HEK293 (cell line): Measurements from ENCODE around the gene LRRC72.

Experiments used
- CTCF ChIA-PET: fragments of 350-600 bp; formaldehyde crosslinking; extraction: SDS; loops from one replicate; lab custom pipeline; 2021; ENCODE audit warnings: antibody characterized with exemption; lab: Yijun Ruan, JAX
- POLR2A ChIA-PET: fragments of 300-600 bp; formaldehyde crosslinking; extraction: SDS; loops from one replicate; lab custom pipeline; 2020; ENCODE audit warnings: antibody characterized with exemption, inconsistent platforms; lab: Yijun Ruan, JAX
- H3K27ac ChIP-seq: fragments of 200-500 bp; sonication (Bioruptor generic); 2 replicates; pipeline ENCODE4 v1.5.1; 2014; ENCODE audit warnings: low read depth, low read length, control low read depth, inconsistent platforms; ENCODE audit errors: extremely low read depth
- H3K36me3 ChIP-seq, 2 experiments: fragments of 200-500 bp in 1 of 2; sonication (Bioruptor generic) in 1 of 2; 1 replicate in 1 of 2; 2 replicates in 1 of 2; pipeline ENCODE4 v1.5.1; 2014 to 2017; ENCODE audit warnings: inconsistent platforms in 2 of 2, low read length in 2 of 2; ENCODE audit not compliant: control insufficient read depth in 2 of 2, insufficient read depth in 1 of 2
- H3K4me1 ChIP-seq: fragments of 200-500 bp; sonication (Bioruptor generic); 2 replicates; pipeline ENCODE4 v1.5.1; 2014; ENCODE audit warnings: mild to moderate bottlenecking, low read length, inconsistent platforms; ENCODE audit not compliant: control insufficient read depth, insufficient read depth
- H3K4me3 ChIP-seq: 2 replicates; pipeline ENCODE4 v1.5.1; 2011; ENCODE audit warnings: low read depth, mild to moderate bottlenecking, control low read depth, low read length, moderate library complexity
- H3K9me3 ChIP-seq: fragments of 200-500 bp; sonication (Bioruptor generic); 2 replicates; pipeline ENCODE4 v1.5.1; 2014; ENCODE audit warnings: low read depth, low read length, inconsistent platforms; ENCODE audit not compliant: control insufficient read depth, insufficient read depth
- GLIS1 ChIP-seq: fragments of 450-650 bp; formaldehyde crosslinking; IDR thresholded peaks from 2 replicates; pipeline ENCODE4 v1.5.1; 2016; ENCODE audit warnings: missing biosample characterization, missing genetic modification characterization
- PRDM1 ChIP-seq: fragments of 450-650 bp; formaldehyde crosslinking; IDR thresholded peaks from 2 replicates; pipeline ENCODE4; 2016; ENCODE audit warnings: missing biosample characterization, missing genetic modification characterization
- TCF7L2 ChIP-seq: IDR thresholded peaks from 2 replicates; pipeline ENCODE4 v1.6.1; 2011; ENCODE audit warnings: low read depth, mild to moderate bottlenecking, inconsistent platforms, low read length, moderate library complexity, borderline replicate concordance
- ZNF112 ChIP-seq: fragments of 450-650 bp; formaldehyde crosslinking; IDR thresholded peaks from 2 replicates; pipeline ENCODE4 v1.5.0; 2017; ENCODE audit warnings: missing biosample characterization, missing genetic modification characterization
- ZNF146 ChIP-seq: fragments of 450-650 bp; formaldehyde crosslinking; IDR thresholded peaks from 2 replicates; pipeline ENCODE4 v1.5.1; 2016; ENCODE audit warnings: missing biosample characterization, missing genetic modification characterization
- ZNF292 ChIP-seq: fragments of 450-650 bp; formaldehyde crosslinking; IDR thresholded peaks from 2 replicates; pipeline ENCODE4 v1.5.1; 2016; ENCODE audit warnings: low read depth, missing biosample characterization, missing genetic modification characterization, borderline replicate concordance
- ZNF558 ChIP-seq: fragments of 450-650 bp; formaldehyde crosslinking; IDR thresholded peaks from 2 replicates; pipeline ENCODE4 v1.5.1; 2016; ENCODE audit warnings: missing biosample characterization, missing genetic modification characterization
- ZNF596 ChIP-seq: fragments of 450-650 bp; IDR thresholded peaks from 2 replicates; pipeline ENCODE4 v1.5.0; 2018; ENCODE audit warnings: missing biosample characterization, mild to moderate bottlenecking, missing genetic modification characterization, moderate library complexity
- ZNF654 ChIP-seq: fragments of 450-650 bp; formaldehyde crosslinking; IDR thresholded peaks from 2 replicates; pipeline ENCODE4 v1.5.1; 2016; ENCODE audit warnings: low read depth, missing biosample characterization, missing genetic modification characterization
- ZNF670 ChIP-seq: fragments of 450-650 bp; formaldehyde crosslinking; IDR thresholded peaks from 2 replicates; pipeline ENCODE4 v1.5.1; 2016; ENCODE audit warnings: missing biosample characterization, missing genetic modification characterization, low read depth
- TF ChIP-seq, protein P1 (sequence below): fragments of 450-650 bp; formaldehyde crosslinking; IDR thresholded peaks from 2 replicates; pipeline ENCODE4 v1.5.1; 2016; ENCODE audit warnings: missing biosample characterization, missing genetic modification characterization
- TF ChIP-seq, protein P2 (sequence below): fragments of 450-650 bp; formaldehyde crosslinking; IDR thresholded peaks from 2 replicates; pipeline ENCODE4 v1.5.1; 2016; ENCODE audit warnings: missing biosample characterization, missing genetic modification characterization
- TF ChIP-seq, protein P3 (sequence below): fragments of 450-650 bp; formaldehyde crosslinking; IDR thresholded peaks from 2 replicates; pipeline ENCODE4 v1.5.1; 2016; ENCODE audit warnings: missing biosample characterization, missing genetic modification characterization, low read depth
- TF ChIP-seq, protein P4 (sequence below): fragments of 450-650 bp; formaldehyde crosslinking; IDR thresholded peaks from 2 replicates; pipeline ENCODE4; 2016; ENCODE audit warnings: missing biosample characterization, missing genetic modification characterization
- TF ChIP-seq, protein P5 (sequence below): fragments of 450-650 bp; formaldehyde crosslinking; IDR thresholded peaks from 2 replicates; pipeline ENCODE4 v1.5.1; 2016; ENCODE audit warnings: missing biosample characterization, missing genetic modification characterization
- TF ChIP-seq, protein P6 (sequence below): fragments of 450-650 bp; formaldehyde crosslinking; IDR thresholded peaks from 2 replicates; pipeline ENCODE4 v1.5.1; 2016; ENCODE audit warnings: missing biosample characterization, missing genetic modification characterization

LRRC72 gene

DNA sequence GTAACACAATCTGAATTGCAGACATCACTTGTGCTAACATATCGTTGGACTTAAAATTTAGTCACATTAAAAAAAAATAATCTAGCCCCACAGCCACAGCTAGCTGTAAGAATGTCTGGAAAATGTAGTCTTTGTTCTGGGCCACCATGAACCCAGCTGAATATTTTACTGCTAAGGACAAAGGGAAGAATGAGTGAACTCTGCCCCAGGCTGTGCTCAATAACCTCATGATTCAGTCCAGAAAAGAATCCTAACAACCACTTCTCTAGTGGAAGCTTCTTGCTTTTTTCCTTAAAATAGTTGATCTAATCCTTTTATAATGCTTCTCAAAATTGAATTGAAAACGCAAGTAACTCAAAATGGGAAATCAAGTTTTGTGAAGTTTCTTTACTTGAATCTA lies 35.5 kb upstream of the LRRC72 start:
- no peaks in the 10 kb centered on the region for H3K9me3 ChIP-seq
- ChIA-PET CTCF (no interaction called here), POLR2A (no interaction called here)
- H3K36me3 ChIP-seq = no peaks in the 10 kb centered on the region
- H3K4me1 ChIP-seq = no peaks in the 10 kb centered on the region
- no peak overlapping the region for H3K27ac ChIP-seq
- TF ChIP-seq ZNF558 (tag by site-specific recombination) (no peak), ZNF596 (tag by site-specific recombination) (no peak), GLIS1 (tag by site-specific recombination) (no peak), ZNF292 (tag by site-specific recombination) (no peak), ZNF146 (tag by site-specific recombination) (no peak), TCF7L2 (no peak), ZNF654 (tag by site-specific recombination) (no peak), ZNF670 (tag by site-specific recombination) (no peak), PRDM1 (tag by site-specific recombination) (no peak), ZNF112 (tag by site-specific recombination) (no peak)
- TF ChIP-seq, protein P1, sequence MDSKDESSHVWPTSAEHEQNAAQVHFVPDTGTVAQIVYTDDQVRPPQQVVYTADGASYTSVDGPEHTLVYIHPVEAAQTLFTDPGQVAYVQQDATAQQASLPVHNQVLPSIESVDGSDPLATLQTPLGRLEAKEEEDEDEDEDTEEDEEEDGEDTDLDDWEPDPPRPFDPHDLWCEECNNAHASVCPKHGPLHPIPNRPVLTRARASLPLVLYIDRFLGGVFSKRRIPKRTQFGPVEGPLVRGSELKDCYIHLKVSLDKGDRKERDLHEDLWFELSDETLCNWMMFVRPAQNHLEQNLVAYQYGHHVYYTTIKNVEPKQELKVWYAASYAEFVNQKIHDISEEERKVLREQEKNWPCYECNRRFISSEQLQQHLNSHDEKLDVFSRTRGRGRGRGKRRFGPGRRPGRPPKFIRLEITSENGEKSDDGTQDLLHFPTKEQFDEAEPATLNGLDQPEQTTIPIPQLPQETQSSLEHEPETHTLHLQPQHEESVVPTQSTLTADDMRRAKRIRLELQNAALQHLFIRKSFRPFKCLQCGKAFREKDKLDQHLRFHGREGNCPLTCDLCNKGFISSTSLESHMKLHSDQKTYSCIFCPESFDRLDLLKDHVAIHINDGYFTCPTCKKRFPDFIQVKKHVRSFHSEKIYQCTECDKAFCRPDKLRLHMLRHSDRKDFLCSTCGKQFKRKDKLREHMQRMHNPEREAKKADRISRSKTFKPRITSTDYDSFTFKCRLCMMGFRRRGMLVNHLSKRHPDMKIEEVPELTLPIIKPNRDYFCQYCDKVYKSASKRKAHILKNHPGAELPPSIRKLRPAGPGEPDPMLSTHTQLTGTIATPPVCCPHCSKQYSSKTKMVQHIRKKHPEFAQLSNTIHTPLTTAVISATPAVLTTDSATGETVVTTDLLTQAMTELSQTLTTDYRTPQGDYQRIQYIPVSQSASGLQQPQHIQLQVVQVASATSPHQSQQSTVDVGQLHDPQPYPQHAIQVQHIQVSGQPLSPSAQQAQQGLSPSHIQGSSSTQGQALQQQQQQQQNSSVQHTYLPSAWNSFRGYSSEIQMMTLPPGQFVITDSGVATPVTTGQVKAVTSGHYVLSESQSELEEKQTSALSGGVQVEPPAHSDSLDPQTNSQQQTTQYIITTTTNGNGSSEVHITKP (tag by site-specific recombination) = no peak
- TF ChIP-seq, protein P2, sequence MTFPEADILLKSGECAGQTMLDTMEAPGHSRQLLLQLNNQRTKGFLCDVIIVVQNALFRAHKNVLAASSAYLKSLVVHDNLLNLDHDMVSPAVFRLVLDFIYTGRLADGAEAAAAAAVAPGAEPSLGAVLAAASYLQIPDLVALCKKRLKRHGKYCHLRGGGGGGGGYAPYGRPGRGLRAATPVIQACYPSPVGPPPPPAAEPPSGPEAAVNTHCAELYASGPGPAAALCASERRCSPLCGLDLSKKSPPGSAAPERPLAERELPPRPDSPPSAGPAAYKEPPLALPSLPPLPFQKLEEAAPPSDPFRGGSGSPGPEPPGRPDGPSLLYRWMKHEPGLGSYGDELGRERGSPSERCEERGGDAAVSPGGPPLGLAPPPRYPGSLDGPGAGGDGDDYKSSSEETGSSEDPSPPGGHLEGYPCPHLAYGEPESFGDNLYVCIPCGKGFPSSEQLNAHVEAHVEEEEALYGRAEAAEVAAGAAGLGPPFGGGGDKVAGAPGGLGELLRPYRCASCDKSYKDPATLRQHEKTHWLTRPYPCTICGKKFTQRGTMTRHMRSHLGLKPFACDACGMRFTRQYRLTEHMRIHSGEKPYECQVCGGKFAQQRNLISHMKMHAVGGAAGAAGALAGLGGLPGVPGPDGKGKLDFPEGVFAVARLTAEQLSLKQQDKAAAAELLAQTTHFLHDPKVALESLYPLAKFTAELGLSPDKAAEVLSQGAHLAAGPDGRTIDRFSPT = no peak
- TF ChIP-seq, protein P3, sequence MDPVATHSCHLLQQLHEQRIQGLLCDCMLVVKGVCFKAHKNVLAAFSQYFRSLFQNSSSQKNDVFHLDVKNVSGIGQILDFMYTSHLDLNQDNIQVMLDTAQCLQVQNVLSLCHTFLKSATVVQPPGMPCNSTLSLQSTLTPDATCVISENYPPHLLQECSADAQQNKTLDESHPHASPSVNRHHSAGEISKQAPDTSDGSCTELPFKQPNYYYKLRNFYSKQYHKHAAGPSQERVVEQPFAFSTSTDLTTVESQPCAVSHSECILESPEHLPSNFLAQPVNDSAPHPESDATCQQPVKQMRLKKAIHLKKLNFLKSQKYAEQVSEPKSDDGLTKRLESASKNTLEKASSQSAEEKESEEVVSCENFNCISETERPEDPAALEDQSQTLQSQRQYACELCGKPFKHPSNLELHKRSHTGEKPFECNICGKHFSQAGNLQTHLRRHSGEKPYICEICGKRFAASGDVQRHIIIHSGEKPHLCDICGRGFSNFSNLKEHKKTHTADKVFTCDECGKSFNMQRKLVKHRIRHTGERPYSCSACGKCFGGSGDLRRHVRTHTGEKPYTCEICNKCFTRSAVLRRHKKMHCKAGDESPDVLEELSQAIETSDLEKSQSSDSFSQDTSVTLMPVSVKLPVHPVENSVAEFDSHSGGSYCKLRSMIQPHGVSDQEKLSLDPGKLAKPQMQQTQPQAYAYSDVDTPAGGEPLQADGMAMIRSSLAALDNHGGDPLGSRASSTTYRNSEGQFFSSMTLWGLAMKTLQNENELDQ (tag by site-specific recombination) = no peak
- TF ChIP-seq, protein P4, sequence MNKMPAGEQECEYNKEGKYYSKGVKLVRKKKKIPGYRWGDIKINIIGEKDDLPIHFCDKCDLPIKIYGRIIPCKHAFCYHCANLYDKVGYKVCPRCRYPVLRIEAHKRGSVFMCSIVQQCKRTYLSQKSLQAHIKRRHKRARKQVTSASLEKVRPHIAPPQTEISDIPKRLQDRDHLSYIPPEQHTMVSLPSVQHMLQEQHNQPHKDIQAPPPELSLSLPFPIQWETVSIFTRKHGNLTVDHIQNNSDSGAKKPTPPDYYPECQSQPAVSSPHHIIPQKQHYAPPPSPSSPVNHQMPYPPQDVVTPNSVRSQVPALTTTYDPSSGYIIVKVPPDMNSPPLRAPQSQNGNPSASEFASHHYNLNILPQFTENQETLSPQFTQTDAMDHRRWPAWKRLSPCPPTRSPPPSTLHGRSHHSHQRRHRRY (tag by site-specific recombination) = no peak
- TF ChIP-seq, protein P5, sequence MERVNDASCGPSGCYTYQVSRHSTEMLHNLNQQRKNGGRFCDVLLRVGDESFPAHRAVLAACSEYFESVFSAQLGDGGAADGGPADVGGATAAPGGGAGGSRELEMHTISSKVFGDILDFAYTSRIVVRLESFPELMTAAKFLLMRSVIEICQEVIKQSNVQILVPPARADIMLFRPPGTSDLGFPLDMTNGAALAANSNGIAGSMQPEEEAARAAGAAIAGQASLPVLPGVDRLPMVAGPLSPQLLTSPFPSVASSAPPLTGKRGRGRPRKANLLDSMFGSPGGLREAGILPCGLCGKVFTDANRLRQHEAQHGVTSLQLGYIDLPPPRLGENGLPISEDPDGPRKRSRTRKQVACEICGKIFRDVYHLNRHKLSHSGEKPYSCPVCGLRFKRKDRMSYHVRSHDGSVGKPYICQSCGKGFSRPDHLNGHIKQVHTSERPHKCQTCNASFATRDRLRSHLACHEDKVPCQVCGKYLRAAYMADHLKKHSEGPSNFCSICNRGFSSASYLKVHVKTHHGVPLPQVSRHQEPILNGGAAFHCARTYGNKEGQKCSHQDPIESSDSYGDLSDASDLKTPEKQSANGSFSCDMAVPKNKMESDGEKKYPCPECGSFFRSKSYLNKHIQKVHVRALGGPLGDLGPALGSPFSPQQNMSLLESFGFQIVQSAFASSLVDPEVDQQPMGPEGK (tag by site-specific recombination) = no peak
- TF ChIP-seq, protein P6, sequence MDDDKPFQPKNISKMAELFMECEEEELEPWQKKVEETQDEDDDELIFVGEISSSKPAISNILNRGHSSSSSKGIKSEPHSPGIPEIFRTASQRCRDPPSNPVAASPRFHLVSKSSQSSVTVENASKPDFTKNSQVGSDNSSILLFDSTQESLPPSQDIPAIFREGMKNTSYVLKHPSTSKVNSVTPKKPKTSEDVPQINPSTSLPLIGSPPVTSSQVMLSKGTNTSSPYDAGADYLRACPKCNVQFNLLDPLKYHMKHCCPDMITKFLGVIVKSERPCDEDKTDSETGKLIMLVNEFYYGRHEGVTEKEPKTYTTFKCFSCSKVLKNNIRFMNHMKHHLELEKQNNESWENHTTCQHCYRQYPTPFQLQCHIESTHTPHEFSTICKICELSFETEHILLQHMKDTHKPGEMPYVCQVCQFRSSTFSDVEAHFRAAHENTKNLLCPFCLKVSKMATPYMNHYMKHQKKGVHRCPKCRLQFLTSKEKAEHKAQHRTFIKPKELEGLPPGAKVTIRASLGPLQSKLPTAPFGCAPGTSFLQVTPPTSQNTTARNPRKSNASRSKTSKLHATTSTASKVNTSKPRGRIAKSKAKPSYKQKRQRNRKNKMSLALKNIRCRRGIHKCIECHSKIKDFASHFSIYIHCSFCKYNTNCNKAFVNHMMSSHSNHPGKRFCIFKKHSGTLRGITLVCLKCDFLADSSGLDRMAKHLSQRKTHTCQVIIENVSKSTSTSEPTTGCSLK (tag by site-specific recombination) = no peak
- TF ChIP-seq, all 188 proteins: peak for 0
- no peak overlapping the region for H3K4me3 ChIP-seq
